ENCODE measurements around the gene PIGQ.

Gene PIGQ
- total RNA-seq, result 17.8 reads per million, percentile 44 among the genes with 10 or more reads in this experiment

- DNase-seq, result peak; percentile 51
These were observed at the start of gene PIGQ for GRCh38 chr16:569445-570254. Gene PIGQ (plus strand): TSS chr16:569968. CDS start chr16:574075, 4,107 bp downstream.

DNA sequence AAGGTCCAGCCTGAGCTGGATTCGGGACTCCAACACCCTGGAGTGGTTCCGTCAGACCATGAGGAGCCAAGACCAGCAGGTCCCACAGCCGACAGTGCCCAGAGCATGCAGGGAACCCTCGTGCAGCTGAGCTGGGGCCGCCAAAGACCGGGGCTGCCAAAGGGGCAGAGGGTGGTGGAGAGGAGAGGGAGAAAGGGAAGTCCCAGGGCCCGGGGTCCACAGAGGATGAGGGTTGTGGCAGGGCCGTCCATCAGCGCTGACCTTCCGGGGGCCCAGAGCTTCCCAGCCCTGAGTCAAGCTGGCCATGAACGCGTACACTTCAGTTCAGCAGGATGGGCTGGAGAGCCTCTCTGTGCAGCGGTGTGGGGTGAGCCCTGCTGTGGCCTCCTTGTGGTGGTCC lies 48.9 kb upstream of the PIGQ start:
- no peak for DNase-seq

DNA sequence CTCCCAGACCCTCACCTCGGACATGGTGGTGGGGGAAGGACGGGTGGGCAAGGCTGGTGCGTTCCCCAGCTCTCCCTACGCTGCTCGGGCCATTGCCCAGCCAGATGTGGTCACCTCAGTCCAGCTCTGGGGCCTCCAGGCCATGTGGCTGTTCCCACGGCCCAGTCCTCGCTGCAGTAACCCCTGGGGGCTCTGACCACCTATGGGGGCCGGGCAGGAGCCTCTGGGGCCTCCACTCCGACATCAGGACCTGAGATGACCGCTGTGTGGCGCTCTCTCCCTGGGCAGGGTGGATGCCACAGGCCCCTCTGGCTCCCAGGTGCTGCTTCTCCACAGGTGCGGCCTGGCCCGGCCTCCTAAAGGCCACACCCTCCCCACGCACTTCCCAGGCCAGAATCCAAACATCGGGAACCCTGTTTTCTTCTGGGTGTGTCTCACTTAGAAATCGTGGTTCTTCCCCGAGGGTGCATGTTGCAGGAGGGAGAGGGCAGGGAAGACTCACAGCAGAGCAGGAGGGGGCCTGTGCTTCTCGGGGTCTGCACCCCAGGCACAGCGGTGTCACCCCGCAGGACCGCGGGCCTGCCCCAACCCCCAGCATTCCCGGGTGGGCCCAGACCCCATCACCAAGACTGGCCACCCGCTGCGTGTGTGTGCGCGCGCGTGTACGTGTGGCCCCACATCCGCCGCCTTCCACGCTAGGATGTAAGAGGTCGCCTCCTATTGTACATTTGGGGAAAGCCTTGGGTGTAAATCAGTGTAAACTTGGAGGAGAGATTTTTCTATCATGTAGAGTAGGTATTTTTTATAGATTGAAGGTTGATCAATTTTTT lies 48.2 kb upstream of the PIGQ start:
- DNase-seq, result no peak

DNA sequence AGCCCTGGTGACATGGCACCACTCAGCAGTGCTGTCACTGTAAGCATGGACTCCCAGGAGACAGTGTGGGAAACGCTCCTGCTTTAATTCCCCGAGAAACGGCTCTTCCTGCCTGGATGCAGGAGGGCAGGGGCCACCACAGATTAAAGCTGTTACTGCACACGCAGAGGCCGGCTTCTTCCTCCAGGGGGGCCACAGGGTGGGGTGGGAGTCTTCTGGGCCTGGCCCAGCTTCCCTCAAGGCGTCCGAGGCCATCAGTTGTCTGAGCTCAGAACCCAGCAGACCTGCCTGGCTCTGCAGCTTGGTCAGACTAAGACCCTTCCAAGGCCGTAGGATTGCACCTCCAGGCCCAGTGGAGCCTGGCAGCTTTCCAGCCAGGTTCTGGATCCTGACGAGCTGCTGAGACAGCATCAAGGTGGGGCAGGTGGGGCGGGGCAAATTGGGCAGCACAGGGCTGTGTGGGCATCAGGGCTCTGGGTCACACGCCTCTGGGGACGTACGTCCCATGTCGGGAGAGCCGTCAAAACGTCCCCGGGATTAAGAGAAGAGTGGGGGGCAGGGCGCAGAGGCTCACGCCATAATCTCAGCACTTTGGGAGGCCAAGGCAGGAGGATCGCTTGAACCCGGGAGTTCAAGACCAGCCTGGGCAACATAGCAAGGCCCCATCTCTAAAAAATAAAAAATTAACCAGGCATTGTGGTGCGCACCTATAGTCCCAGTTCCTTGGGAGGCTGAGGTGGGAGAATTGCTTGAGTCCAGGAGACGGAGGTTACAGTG lies 47.3 kb upstream of the PIGQ start:
- no peak for DNase-seq

GRCh38 chr16:523097-523741 lies 46.5 kb upstream of the PIGQ start:
- no peak for DNase-seq

- DNase-seq, result no peak
These were observed 45.3 kb upstream of the PIGQ start for GRCh38 chr16:524274-525040.

DNA sequence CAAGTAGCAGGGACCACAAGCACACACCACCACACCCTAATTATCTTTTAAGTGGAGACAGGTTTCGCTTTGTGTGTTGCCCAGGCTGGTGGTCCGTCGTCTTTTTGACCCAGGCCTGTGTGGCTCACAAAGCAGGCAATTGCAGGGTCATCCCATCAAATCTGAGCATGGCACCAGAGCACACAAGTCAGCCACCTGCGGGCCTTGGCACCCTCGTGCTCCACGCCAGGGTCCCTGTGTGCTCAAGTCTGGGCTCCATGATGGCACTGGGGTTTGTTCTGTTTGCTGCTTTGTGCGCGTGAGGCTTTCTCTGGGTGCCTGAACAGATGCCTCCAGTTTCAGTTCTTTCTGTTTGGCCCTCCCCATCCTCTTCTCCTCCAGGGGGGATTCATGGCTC lies 44.6 kb upstream of the PIGQ start:
- DNase-seq, result no peak

DNA sequence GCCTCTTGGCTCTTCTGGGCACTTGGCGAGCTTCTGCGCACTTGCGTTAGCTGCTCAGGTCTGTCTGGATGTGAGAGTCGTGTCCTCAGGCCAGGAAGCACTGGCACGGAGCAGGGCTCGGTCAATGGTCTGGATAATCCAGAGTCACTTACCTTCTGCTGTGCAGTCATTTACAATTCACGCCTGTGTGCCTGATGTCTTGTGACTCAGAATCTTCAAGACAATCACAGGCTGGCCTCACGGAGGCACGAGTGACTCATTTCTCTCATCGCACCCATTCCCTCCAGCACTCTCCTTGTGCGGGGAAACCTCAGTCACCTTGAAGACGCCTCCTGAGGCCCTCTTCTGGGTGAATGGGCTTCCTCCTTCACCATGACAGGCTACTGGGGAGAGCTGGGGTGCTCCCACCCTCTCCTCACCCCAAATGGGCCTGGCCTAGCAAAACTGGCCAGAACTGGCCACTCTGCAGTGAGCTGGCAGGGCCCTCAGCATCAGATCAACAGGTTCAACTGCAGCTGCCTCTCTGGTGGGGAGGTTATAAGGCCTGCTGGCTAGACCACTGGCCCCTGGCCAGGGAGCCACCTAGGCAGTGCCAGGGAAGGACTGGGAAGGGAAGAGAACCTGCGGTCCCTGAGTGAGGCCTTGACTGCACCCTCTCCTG lies 44.1 kb upstream of the PIGQ start:
- peak; percentile 17 for DNase-seq

DNA sequence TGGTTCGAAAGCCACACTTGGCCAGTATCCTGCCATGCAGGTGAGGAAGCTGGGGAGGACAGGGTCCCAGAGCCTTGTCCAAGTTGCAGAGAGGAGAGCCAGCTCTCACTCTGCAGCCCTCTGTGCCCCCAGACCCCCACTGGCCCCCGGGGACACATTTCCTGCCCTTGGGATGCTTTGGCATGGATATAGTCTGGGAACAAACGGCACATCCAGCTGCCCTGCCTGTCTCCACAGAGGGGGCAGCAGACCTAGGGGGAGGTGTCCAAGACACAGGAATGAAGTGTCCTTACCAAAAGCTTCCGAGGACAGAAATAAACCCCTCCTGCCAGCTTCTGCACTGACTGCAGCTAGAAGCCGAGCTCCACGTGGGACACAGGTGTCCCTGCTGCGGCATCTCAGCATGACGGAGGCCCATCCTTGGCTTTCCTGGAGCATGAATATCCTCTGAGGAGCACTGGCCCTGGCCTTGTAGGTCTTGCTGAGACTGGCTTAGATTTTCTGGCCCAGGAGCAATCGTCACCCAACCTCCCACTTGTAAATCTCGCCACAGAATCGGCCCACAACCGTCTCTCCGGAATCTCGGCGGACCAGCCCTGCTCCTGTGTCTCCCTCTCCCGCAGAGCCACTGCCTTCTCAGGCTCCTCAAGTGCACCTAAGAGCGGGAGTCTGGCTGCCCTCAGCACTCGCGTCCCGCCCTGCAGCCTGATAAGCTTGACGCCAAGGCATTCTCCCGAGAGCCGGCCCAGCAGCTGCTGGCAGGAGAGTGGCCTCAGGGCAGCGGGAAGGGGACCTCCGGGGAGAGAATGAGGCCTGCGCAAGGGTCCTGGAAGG lies 43.4 kb upstream of the PIGQ start:
- no peak for DNase-seq

DNA sequence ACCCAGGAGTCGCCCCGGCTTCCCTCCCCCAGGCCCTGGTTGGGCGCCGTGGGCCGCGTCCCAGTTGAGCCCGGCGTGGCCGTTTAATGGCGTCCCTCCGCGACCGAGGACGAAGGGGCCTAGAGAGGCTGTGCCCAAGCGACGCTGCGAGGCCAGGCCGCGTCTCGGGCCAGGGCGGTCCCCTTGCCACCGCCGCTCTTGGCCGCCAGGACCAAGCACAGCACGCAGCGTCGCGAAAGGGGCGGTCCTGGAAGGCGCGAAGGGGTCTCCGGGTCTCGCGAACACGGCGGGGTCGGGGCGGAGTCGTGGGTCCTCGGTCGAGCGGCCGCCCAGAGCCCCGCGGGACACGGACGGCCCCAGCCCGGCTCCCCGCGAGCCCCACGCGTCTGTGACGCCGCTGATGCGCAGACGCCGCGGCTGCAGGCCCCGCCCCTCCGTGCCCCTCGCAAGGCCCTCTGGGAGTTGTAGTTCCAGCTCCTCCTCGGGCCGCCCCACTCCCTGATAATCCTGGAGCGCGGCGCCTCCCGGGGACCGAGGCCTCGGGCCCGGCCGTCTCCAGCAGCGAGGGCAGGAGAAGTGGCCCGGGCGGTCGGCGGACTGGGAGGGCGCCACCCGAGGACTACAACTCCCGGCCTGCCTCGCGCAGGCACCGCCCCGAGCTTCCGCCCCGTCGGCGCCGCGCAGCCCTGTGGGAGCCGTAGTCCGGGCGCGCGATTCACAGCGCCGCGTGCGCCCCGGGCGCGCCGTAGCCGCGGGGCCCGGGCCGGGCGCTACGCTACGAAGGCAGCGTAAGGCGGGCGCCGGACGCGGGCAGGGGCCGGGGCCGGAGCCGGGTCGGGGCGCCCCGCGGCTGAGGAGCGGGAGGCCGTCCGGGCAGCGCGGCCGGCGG lies 42.5 kb upstream of the PIGQ start, which contains the start of gene CAPN15:
Gene CAPN15, plus strand, starts transcription at position 698 of the 889 bp plus-strand sequence. CDS start 19,127 bp downstream, outside the sequence.
- peak; percentile 78 for DNase-seq

DNA sequence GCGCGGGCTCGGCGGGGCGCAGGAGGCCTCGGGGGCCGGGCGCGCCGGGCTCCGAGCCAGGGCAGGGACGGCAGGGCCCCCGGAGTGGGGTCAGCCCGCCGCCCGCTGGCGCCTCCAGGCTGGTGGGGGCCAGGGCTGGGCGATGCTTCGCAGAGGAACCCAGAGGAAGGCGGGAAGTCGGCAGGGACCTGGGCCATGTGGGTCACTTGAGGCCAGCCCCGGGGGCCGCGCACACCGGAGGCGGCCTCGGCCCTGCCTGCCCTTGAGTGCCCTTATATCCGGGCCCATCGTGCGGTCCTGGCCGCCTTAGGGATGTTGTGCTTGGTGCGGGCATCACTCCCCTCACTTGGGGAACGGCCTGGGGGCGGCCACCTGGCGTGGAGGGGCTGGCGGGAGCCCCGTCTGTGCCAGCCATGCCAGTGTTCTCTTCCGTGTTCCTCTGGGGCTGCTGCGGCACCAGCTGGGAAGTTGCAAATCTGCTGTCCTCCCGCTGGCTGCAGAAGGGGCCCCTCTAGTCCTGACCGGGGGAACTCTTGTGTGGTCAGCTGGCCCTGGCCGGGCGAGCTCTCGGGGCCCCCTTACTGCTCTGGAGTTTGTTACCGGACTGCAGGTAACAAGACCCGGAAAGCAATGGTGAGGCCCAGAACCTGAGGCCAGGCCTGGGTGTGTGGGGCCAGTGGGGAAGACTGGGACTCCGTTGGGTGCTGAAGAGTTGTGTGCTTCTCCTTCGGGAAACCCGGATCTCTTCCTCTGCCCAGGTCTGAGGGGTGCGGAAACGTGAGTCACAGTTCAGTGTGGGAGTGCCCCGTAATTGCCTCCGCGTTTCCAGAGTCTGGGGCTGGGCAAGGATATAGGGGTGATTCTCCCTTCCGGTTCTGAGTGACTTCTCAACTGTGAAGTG lies 41.4 kb upstream of the PIGQ start:
- DNase-seq, result no peak

DNA sequence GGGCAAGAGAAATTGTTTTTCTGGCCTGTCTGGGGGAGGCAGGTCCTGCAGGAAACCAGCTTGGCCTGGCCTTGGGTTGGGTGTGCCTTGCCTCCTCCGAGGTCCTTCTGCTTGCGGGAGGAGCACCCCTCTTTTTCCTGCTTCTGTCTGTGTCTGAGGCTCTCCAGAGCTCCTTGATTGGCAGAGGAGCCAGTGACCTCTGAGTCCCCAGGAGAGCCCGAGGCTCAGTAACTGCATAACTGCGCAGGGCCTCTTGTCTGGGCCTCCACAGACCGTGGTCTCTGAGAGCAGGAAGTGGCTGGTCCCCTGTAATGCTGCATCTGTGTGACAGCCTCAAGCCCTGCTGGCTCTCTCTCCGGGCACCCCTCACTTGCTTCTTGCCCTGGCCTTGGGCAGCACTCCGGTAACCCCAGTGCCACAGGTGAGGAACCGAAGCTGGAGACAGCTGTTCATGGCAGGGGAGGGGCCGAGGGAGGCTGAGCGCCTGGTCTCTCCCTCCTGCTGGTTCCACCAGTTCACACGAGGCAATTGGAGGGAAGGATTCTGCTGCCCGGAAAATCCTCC lies 40.7 kb upstream of the PIGQ start:
- no peak for DNase-seq

- no peak for DNase-seq
These were observed 39.5 kb upstream of the PIGQ start for GRCh38 chr16:530111-530817.

GRCh38 chr16:531494-532125 lies 38.2 kb upstream of the PIGQ start:
- no peak for DNase-seq

GRCh38 chr16:533391-534123 lies 36.2 kb upstream of the PIGQ start:
- no peak for DNase-seq

GRCh38 chr16:534135-534534 lies 35.6 kb upstream of the PIGQ start:
- no peak for DNase-seq

All from effector CD4-positive, alpha-beta T cell (primary cell).